Measurements from ENCODE around the gene ADGRE2. TPM values are rescaled to one million over a fixed set of nuclear protein-coding genes. Genes with fewer than 3 reads are reported as not detected.
"Not testable (repeated sequence)": the region's sequence is repeated elsewhere in the genome, so short reads cannot be mapped to it uniquely, and the experiment has no call there.

ADGRE2 gene
- total RNA-seq, 1 experiment from 2014 or later: 8.0 TPM

DNA sequence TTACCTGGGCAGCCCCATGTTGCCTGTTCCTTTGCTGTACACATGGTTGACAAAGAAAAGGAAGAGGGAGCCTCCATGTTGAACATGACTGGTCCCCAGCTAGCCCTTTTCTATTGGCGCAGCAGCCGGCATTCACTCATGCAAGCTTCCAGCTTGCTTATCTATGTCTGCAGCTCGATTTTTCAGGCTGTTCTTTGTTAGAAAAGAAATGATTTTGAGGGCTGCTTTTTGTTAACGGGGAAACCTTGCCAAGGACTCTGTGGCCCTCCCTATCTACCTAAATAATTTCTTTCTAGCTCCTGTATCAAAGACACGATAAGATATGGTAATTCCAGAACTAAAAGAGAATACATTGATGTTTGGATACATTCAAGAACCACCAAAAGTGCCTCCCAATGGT is 20.4 kb upstream of the ADGRE2 start:
- peaks cover 7% of the 10 kb centered on the region for H3K4me1 Mint-ChIP-seq (ENCODE audit: insufficient read depth, unreplicated experiment)
- ChIA-PET CTCF (interaction anchor here (0.6 to 2.3 kb wide), 3 partner anchors 12 to 64 kb away, joined by 3 to 10 read pairs (median 3); no protein-coding TSS in a partner anchor), POLR2A (no interaction called here)
- DNase-seq (ENCODE audit: unreplicated experiment): no peak
- BruUV-seq (replicated peaks): no TSS peak
- H3K27me3 Mint-ChIP-seq (ENCODE audit: insufficient read depth, unreplicated experiment): no peaks in the 10 kb centered on the region
- H3K4me3 Mint-ChIP-seq (ENCODE audit: unreplicated experiment): no peak overlapping the region
- no peaks in the 10 kb centered on the region for H3K36me3 Mint-ChIP-seq (ENCODE audit: insufficient read depth, unreplicated experiment)
- no peak for TF ChIP-seq CTCF (IDR thresholded peaks at IDR 0.05; ENCODE audit: unreplicated experiment)
- peaks cover 6% of the 10 kb centered on the region for H3K9me3 Mint-ChIP-seq (ENCODE audit: unreplicated experiment)
- H3K27ac Mint-ChIP-seq (ENCODE audit: low read depth, unreplicated experiment): no peak overlapping the region
- intact Hi-C loops (cut with micrococcal nuclease): no loop called here

- peaks cover under 1% of the 10 kb centered on the region for H3K9me3 Mint-ChIP-seq (ENCODE audit: unreplicated experiment)
- H3K27ac Mint-ChIP-seq (ENCODE audit: low read depth, unreplicated experiment): no peak overlapping the region
- no peak for DNase-seq (ENCODE audit: unreplicated experiment)
- no peaks in the 10 kb centered on the region for H3K36me3 Mint-ChIP-seq (ENCODE audit: insufficient read depth, unreplicated experiment)
- intact Hi-C loops (cut with micrococcal nuclease): no loop called here
- CTCF ChIA-PET: interaction anchor here (2.5 kb wide), 1 partner anchor 10 kb away, joined by 19 read pairs; no protein-coding TSS in a partner anchor
- BruUV-seq (replicated peaks): no TSS peak
- TF ChIP-seq CTCF (IDR thresholded peaks at IDR 0.05; ENCODE audit: unreplicated experiment): no peak
- H3K4me3 Mint-ChIP-seq (ENCODE audit: unreplicated experiment): no peak overlapping the region
- peaks cover 7% of the 10 kb centered on the region for H3K4me1 Mint-ChIP-seq (ENCODE audit: insufficient read depth, unreplicated experiment)
- no peaks in the 10 kb centered on the region for H3K27me3 Mint-ChIP-seq (ENCODE audit: insufficient read depth, unreplicated experiment)
- POLR2A ChIA-PET: interaction anchor here (1.5 kb wide), 1 partner anchor 9 kb away, joined by 3 read pairs; no protein-coding TSS in a partner anchor
Observed at GRCh38 chr19:14796021-14796420, 17.7 kb upstream of the ADGRE2 start.

DNA sequence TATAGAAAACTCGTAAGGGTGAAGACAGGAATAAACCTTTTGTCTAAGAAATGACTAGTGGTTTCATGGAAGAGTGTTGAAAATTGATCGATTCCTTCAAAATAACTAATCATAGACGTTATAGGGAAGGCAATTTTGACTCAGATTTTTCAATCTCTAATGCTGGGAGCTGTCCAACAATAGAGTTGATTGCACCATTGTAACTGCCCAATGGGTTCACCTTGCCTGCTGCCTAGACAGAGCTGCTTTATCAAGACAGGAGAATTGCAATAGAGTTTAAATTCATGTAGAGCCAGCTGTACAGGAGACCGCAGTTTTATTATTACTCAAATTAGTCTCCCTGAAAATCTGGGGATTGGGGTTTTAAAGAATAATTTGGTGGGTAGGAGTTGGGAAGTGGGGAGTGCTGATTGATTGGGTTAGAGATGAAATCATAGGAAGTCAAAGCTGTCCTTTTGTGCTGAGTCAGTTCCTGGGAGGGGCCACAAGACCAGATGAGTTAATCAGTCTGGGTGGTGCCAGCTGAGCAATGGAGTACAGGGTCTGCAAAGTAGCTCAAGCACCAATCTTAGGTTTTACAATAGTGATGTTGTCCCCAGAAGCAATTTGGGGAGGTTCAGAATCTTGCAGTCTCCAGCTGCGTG is 16.8 kb upstream of the ADGRE2 start:
- H3K4me1 Mint-ChIP-seq (ENCODE audit: insufficient read depth, unreplicated experiment): peaks cover 7% of the 10 kb centered on the region
- H3K36me3 Mint-ChIP-seq (ENCODE audit: insufficient read depth, unreplicated experiment): no peaks in the 10 kb centered on the region
- intact Hi-C loops (cut with micrococcal nuclease): no loop called here
- no TSS peak for BruUV-seq (replicated peaks)
- TF ChIP-seq CTCF (IDR thresholded peaks at IDR 0.05; ENCODE audit: unreplicated experiment): no peak
- H3K4me3 Mint-ChIP-seq (ENCODE audit: unreplicated experiment): no peak overlapping the region
- CTCF ChIA-PET: interaction anchor here (0.6 to 2.5 kb wide), 2 partner anchors 9 to 578 kb away, joined by 3 to 19 read pairs; no protein-coding TSS in a partner anchor
- DNase-seq (ENCODE audit: unreplicated experiment): peak; percentile 21
- POLR2A ChIA-PET: interaction anchor here (1.5 kb wide), 1 partner anchor 10 kb away, joined by 3 read pairs; no protein-coding TSS in a partner anchor
- no peaks in the 10 kb centered on the region for H3K27me3 Mint-ChIP-seq (ENCODE audit: insufficient read depth, unreplicated experiment)
- no peaks in the 10 kb centered on the region for H3K9me3 Mint-ChIP-seq (ENCODE audit: unreplicated experiment)
- H3K27ac Mint-ChIP-seq (ENCODE audit: low read depth, unreplicated experiment): no peak overlapping the region

- H3K36me3 Mint-ChIP-seq (ENCODE audit: insufficient read depth, unreplicated experiment); H3K4me3 Mint-ChIP-seq (ENCODE audit: unreplicated experiment); H3K9me3 Mint-ChIP-seq (ENCODE audit: unreplicated experiment); H3K27me3 Mint-ChIP-seq (ENCODE audit: insufficient read depth, unreplicated experiment); H3K4me1 Mint-ChIP-seq (ENCODE audit: insufficient read depth, unreplicated experiment); BruUV-seq (replicated peaks); CTCF ChIA-PET; DNase-seq (ENCODE audit: unreplicated experiment); intact Hi-C loops (cut with micrococcal nuclease); POLR2A ChIA-PET; H3K27ac Mint-ChIP-seq (ENCODE audit: low read depth, unreplicated experiment): not testable (repeated sequence)
Observed at GRCh38 chr19:14792250-14792649, 13.9 kb upstream of the ADGRE2 start.
